Retinal pigment epithelial cell (primary cell): ENCODE measurements around the gene UBASH3B.

Experiments used
- DNase-seq: peaks from one replicate; pipeline ENCODE4 v3.0.0-alpha.2; 2010; ENCODE audit warnings: low read depth
- H3K4me3 ChIP-seq: 2 replicates; pipeline ENCODE4 v1.5.1; 2011; ENCODE audit warnings: mild to moderate bottlenecking, low read length, control low read depth, moderate library complexity
- TF ChIP-seq, protein P1 (sequence below): conservative IDR thresholded peaks from 2 replicates; pipeline ENCODE4 v1.5.1; 2011; ENCODE audit warnings: low read depth, low read length, control low read depth, inconsistent platforms

Gene UBASH3B

GRCh38 chr11:122666743-122667142 is 11.2 kb downstream of the UBASH3B start:
- TF ChIP-seq, protein P1, sequence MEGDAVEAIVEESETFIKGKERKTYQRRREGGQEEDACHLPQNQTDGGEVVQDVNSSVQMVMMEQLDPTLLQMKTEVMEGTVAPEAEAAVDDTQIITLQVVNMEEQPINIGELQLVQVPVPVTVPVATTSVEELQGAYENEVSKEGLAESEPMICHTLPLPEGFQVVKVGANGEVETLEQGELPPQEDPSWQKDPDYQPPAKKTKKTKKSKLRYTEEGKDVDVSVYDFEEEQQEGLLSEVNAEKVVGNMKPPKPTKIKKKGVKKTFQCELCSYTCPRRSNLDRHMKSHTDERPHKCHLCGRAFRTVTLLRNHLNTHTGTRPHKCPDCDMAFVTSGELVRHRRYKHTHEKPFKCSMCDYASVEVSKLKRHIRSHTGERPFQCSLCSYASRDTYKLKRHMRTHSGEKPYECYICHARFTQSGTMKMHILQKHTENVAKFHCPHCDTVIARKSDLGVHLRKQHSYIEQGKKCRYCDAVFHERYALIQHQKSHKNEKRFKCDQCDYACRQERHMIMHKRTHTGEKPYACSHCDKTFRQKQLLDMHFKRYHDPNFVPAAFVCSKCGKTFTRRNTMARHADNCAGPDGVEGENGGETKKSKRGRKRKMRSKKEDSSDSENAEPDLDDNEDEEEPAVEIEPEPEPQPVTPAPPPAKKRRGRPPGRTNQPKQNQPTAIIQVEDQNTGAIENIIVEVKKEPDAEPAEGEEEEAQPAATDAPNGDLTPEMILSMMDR = no peak
- H3K4me3 ChIP-seq = no peak overlapping the region
- no peak for DNase-seq

- DNase-seq = no peak
Measured at GRCh38 chr11:122668562-122669090, 13.1 kb downstream of the UBASH3B start.

DNA sequence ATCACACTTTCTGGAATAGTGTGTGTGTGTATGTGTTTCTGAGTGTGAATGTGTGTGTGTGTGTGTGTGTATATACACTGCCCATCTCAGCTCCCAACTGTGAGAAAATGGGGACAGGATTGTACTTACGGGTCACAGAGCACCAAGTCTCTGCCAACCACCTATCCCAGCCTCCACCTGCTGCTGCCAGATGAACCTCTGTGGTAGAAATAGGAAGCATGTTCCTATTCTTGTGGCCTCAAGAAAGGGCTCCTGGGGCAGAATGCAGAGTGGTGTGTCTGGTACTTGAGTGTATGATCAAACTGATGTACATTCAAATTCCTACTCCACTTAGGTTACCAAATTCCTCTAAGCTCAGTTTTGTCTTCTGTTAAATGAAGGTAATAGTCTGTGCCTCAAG is 14.6 kb downstream of the UBASH3B start:
- no peak overlapping the region for H3K4me3 ChIP-seq
- TF ChIP-seq, protein P1 = no peak
- DNase-seq = no peak

More at GRCh38 chr11:122668562-122669090, 13.1 kb downstream of the UBASH3B start:
- TF ChIP-seq, protein P1 = no peak
- H3K4me3 ChIP-seq = no peak overlapping the region

GRCh38 chr11:122671400-122671891 is 15.9 kb downstream of the UBASH3B start:
- TF ChIP-seq, protein P1 = no peak
- DNase-seq = no peak
- H3K4me3 ChIP-seq = no peak overlapping the region

DNA sequence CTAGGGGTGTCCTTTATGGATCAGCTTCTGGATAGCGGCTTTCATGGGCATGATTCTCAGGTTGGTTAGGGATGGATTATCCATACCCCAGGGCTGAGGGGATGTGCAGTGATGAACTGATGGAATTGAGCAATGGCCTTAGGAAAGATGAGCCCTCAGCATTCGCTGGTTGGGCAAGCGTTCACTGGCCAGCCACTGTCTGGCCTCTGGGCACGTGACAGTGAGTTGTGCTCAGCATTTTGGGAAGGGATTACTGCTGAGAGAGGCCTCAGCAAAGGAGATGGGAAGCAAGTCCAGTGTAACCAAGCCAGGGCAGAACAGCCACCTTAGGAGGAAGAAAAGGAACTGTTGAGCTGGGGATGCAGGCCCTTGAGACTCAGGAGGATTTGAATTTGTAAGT is 17.4 kb downstream of the UBASH3B start:
- TF ChIP-seq, protein P1 = no peak
- no peak overlapping the region for H3K4me3 ChIP-seq
- DNase-seq = no peak

GRCh38 chr11:122673701-122674100 is 18.2 kb downstream of the UBASH3B start:
- H3K4me3 ChIP-seq = no peak overlapping the region
- DNase-seq = no peak
- TF ChIP-seq, protein P1 = no peak

- TF ChIP-seq, protein P1 = no peak
- DNase-seq = no peak
Measured at GRCh38 chr11:122676638-122677037, 21.1 kb downstream of the UBASH3B start.

More at GRCh38 chr11:122676638-122677037, 21.1 kb downstream of the UBASH3B start:
- no peak overlapping the region for H3K4me3 ChIP-seq
